Keratinocyte (primary cell): Measurements from ENCODE around the gene CCSER1.
"Not testable (repeated sequence)": the region's sequence is repeated elsewhere in the genome, so short reads cannot be mapped to it uniquely, and the experiment has no call there.

Experiments used
- CTCF ChIP-seq, 3 experiments: IDR thresholded peaks in 1 of 3; conservative IDR thresholded peaks in 1 of 3; optimal IDR thresholded peaks in 1 of 3; 2 replicates in 2 of 3; 3 replicates in 1 of 3; pipeline versions ENCODE3 to v1.5.1; 2011; ENCODE audit warnings: low read length in 3 of 3, mild to moderate bottlenecking in 3 of 3, moderate library complexity in 2 of 3, control low read depth in 1 of 3, inconsistent platforms in 1 of 3; ENCODE audit not compliant: insufficient read depth in 2 of 3; ENCODE audit errors: extremely low read depth in 1 of 3
- EZH2 ChIP-seq: IDR thresholded peaks from one replicate; pipeline ENCODE4 v1.6.1; 2012; ENCODE audit warnings: inconsistent platforms, mild to moderate bottlenecking, low read length, moderate library complexity

GRCh38 chr4:91185061-91185460 lies 1057.9 kb downstream of the CCSER1 start:
- TF ChIP-seq EZH2; CTCF (optimal IDR thresholded peaks at IDR 0.05 in 1 of 3, IDR thresholded peaks at IDR 0.05 in 1 of 3, conservative IDR thresholded peaks at IDR 0.05 in 1 of 3; ENCODE audit: extremely low read depth in 1 of 3, insufficient read depth in 2 of 3, low read length in 3 of 3): not testable (repeated sequence)
